ENCODE data around the gene MYADM. TPM values are rescaled to one million over a fixed set of nuclear protein-coding genes. Genes with fewer than 3 reads are reported as not detected.

MYADM gene
- polyA plus RNA-seq, 1 of the 3 experiments (the other 2 are of a cell fraction) = 38.7 TPM

GRCh38 chr19:53898166-53898565, 30.5 kb downstream of the MYADM start:
- 49% methylated on average over 10 of the region's 16 CpGs for WGBS (ENCODE audit: low lambda C conversion rate)
- H3K27me3 ChIP-seq (ENCODE audit: insufficient read depth) = peaks cover 48% of the 10 kb centered on the region
- H3K4me1 ChIP-seq (ENCODE audit: control insufficient read depth in 1 of 2, insufficient read depth in 2 of 2, low read depth in 1 of 2, low read length in 1 of 2) = peaks cover 0 to 5% of the 10 kb centered on the region in 2 experiments; a peak in 1 of 4 replicates
- H3K27ac ChIP-seq (ENCODE audit: low read depth in 2 of 2, low read length in 1 of 2) = no peak overlapping the region
- H3K36me3 ChIP-seq (replicated peaks in 1 of 2; ENCODE audit: control insufficient read depth in 1 of 2, insufficient read depth in 2 of 2, low read length in 1 of 2) = no peaks in the 10 kb centered on the region
- no peaks in the 10 kb centered on the region for H3K9me2 ChIP-seq
- DNase-seq = no peak
- no peaks in the 10 kb centered on the region for H4K20me1 ChIP-seq (ENCODE audit: insufficient read depth)
- POLR2A ChIA-PET = interaction anchor here (0.7 kb wide), 1 partner anchor 19 kb away, joined by 3 read pairs; no protein-coding TSS in a partner anchor
- no peaks in the 10 kb centered on the region for H3K9me3 ChIP-seq
- no peak for TF ChIP-seq FOSL2 (IDR thresholded peaks at IDR 0.05; ENCODE audit: borderline replicate concordance, low read depth)
- no peak for TF ChIP-seq ZBTB33 (IDR thresholded peaks at IDR 0.05; ENCODE audit: borderline replicate concordance, low read depth)
- TF ChIP-seq PBX3 (IDR thresholded peaks at IDR 0.05) = no peak
- no peak for TF ChIP-seq MAX (IDR thresholded peaks at IDR 0.05; ENCODE audit: low read depth)
- no peak for TF ChIP-seq MXI1 (IDR thresholded peaks at IDR 0.05; ENCODE audit: low read depth, low read length)
- no peak for TF ChIP-seq EP300 (IDR thresholded peaks at IDR 0.05; ENCODE audit: borderline replicate concordance in 1 of 2, low read depth in 1 of 2, low read length in 1 of 2)
- TF ChIP-seq FOXJ3 (CRISPR knock-in tag; IDR thresholded peaks at IDR 0.05) = no peak
- no peak overlapping the region for H3K4me2 ChIP-seq
- H3K9ac ChIP-seq = no peak overlapping the region
- H3K79me2 ChIP-seq (ENCODE audit: insufficient read depth) = no peaks in the 10 kb centered on the region
- H3K4me3 ChIP-seq (ENCODE audit: low read depth in 2 of 2, low read length in 1 of 2) = peak overlapping the region in 1 of 2 experiments; percentile 26; a peak in 1 of 4 replicates
- H2AFZ ChIP-seq (ENCODE audit: low read depth) = no peak overlapping the region
- CTCF ChIA-PET = interaction anchor here (1.0 to 2.4 kb wide), 6 partner anchors 9 to 132 kb away, joined by 3 to 11 read pairs (median 5); no protein-coding TSS in a partner anchor
- H3F3A ChIP-seq (replicated peaks; ENCODE audit: insufficient read depth) = no peaks in the 10 kb centered on the region

- Histone ChIP-seq H3K9me3 (no peaks in the 10 kb centered on the region), H3F3A (replicated peaks; ENCODE audit: insufficient read depth) (no peaks in the 10 kb centered on the region), H3K36me3 (replicated peaks in 1 of 2; ENCODE audit: control insufficient read depth in 1 of 2, insufficient read depth in 2 of 2, low read length in 1 of 2) (no peaks in the 10 kb centered on the region), H3K79me2 (ENCODE audit: insufficient read depth) (no peaks in the 10 kb centered on the region), H3K4me1 (ENCODE audit: control insufficient read depth in 1 of 2, insufficient read depth in 2 of 2, low read depth in 1 of 2, low read length in 1 of 2) (peaks cover 0 to 5% of the 10 kb centered on the region in 2 experiments; a peak in 1 of 4 replicates), H3K9me2 (no peaks in the 10 kb centered on the region), H4K20me1 (ENCODE audit: insufficient read depth) (no peaks in the 10 kb centered on the region), H3K4me2 (0 out of 2 replicates have a peak overlapping the region, but pooled peaks have one; percentile 33), H3K27ac (ENCODE audit: low read depth in 2 of 2, low read length in 1 of 2) (no peak overlapping the region), H3K9ac (no peak overlapping the region), H2AFZ (ENCODE audit: low read depth) (no peak overlapping the region), H3K27me3 (ENCODE audit: insufficient read depth) (peaks cover 48% of the 10 kb centered on the region), H3K4me3 (ENCODE audit: low read depth in 2 of 2, low read length in 1 of 2) (peak overlapping the region in 1 of 2 experiments; percentile 33; a peak in 2 of 4 replicates)
- CTCF ChIA-PET = interaction anchor here (1.1 to 2.4 kb wide), 4 partner anchors 8 to 501 kb away, joined by 4 to 11 read pairs (median 6); no protein-coding TSS in a partner anchor
- 4% methylated on average over 24 of the region's 42 CpGs for WGBS (ENCODE audit: low lambda C conversion rate)
- peak; percentile 96 for DNase-seq
- POLR2A ChIA-PET = interaction anchor here (0.7 kb wide), 1 partner anchor 20 kb away, joined by 3 read pairs; no protein-coding TSS in a partner anchor
- TF ChIP-seq NRF1 (IDR thresholded peaks at IDR 0.05; ENCODE audit: low read depth, low read length) = no peak
- TF ChIP-seq RAD21 (IDR thresholded peaks at IDR 0.05; ENCODE audit: low read length) = no peak
- no peak for TF ChIP-seq POLR2AphosphoS5 (IDR thresholded peaks at IDR 0.05; ENCODE audit: low read depth, low read length)
- TF ChIP-seq NFIC (IDR thresholded peaks at IDR 0.05; ENCODE audit: borderline replicate concordance) = no peak
- no peak for TF ChIP-seq IRF3 (IDR thresholded peaks at IDR 0.05; ENCODE audit: low read depth, low read length)
- TF ChIP-seq SMC3 (IDR thresholded peaks at IDR 0.05; ENCODE audit: low read depth, low read length) = no peak
- no peak for TF ChIP-seq REST (IDR thresholded peaks at IDR 0.05; ENCODE audit: low read depth, low read length)
- TF ChIP-seq MXI1 (IDR thresholded peaks at IDR 0.05; ENCODE audit: low read depth, low read length) = no peak
- no peak for TF ChIP-seq USF1 (IDR thresholded peaks at IDR 0.05; ENCODE audit: borderline replicate concordance, low read depth)
Measured at GRCh38 chr19:53898636-53899341, 31.1 kb downstream of the MYADM start.

Measured in SK-N-SH (cell line).